Lower leg skin (tissue), 4 donors: Measurements from ENCODE around the gene ARL11. TPM values are rescaled to one million over a fixed set of nuclear protein-coding genes. Genes with fewer than 3 reads are reported as not detected.
"Not testable (repeated sequence)": the region's sequence is repeated elsewhere in the genome, so short reads cannot be mapped to it uniquely, and the experiment has no call there.

Experiments
- DNase-seq, 2 donors: peaks; one replicate each; pipeline ENCODE4 v3.0.0-alpha.2; 2019; ENCODE audit warnings: low spot score in 2 of 2
- H3K4me3 ChIP-seq: fragments of 200-600 bp; sonication (generic); 2 replicates; pipeline ENCODE4 v1.5.1; 2017; ENCODE audit warnings: mild to moderate bottlenecking, low read depth; ENCODE audit not compliant: poor library complexity, severe bottlenecking
- POLR2A ChIP-seq, 2 donors: fragments of 450-650 bp; IDR thresholded peaks; one replicate each; pipeline ENCODE4 v1.6.1; 2016 to 2017; ENCODE audit warnings: antibody characterized with exemption in 2 of 2, mild to moderate bottlenecking in 1 of 2, moderate library complexity in 1 of 2
- WGBS, 2 donors: methylation state at CpG; one replicate each; pipeline ENCODE4 v1.1.5; 2018; 5-methylcytosine and 5-hydroxymethylcytosine counted together
- intact Hi-C: fragments of 100-400 bp; cut with DNase I; formaldehyde crosslinking; loops from one replicate; pipeline ENCODE4 v1.15.0; 2023; ENCODE audit warnings: low total_unique reads
- total RNA-seq, 4 donors: library from RNA; depleted of rRNA; stranded (reverse); fragments of >200 nt; gene quantifications; one replicate each; pipeline ENCODE4 v1.1.0, GENCODE V29; 2016
- TF ChIP-seq, protein P1 (sequence below), 3 donors: fragments of 450-650 bp; IDR thresholded peaks; one replicate each; pipeline ENCODE4 v1.5.1; 2016; ENCODE audit warnings: antibody characterized with exemption in 3 of 3, mild to moderate bottlenecking in 3 of 3, moderate library complexity in 2 of 3

ARL11 gene
- total RNA-seq, 4 donors from 2014 or later: 0.19 to 0.51 TPM; not detected in 2

GRCh38 chr13:49586717-49587116 is 41.6 kb upstream of the ARL11 start:
- 78 to 82% methylated on average over 3 of the region's 3 CpGs for WGBS, 2 donors
- TF ChIP-seq POLR2A (IDR thresholded peaks at IDR 0.05): no peak
- TF ChIP-seq, protein P1, sequence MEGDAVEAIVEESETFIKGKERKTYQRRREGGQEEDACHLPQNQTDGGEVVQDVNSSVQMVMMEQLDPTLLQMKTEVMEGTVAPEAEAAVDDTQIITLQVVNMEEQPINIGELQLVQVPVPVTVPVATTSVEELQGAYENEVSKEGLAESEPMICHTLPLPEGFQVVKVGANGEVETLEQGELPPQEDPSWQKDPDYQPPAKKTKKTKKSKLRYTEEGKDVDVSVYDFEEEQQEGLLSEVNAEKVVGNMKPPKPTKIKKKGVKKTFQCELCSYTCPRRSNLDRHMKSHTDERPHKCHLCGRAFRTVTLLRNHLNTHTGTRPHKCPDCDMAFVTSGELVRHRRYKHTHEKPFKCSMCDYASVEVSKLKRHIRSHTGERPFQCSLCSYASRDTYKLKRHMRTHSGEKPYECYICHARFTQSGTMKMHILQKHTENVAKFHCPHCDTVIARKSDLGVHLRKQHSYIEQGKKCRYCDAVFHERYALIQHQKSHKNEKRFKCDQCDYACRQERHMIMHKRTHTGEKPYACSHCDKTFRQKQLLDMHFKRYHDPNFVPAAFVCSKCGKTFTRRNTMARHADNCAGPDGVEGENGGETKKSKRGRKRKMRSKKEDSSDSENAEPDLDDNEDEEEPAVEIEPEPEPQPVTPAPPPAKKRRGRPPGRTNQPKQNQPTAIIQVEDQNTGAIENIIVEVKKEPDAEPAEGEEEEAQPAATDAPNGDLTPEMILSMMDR (IDR thresholded peaks at IDR 0.05): no peak
- no peak for DNase-seq
- intact Hi-C loops: no loop called here
- H3K4me3 ChIP-seq: no peak overlapping the region

DNA sequence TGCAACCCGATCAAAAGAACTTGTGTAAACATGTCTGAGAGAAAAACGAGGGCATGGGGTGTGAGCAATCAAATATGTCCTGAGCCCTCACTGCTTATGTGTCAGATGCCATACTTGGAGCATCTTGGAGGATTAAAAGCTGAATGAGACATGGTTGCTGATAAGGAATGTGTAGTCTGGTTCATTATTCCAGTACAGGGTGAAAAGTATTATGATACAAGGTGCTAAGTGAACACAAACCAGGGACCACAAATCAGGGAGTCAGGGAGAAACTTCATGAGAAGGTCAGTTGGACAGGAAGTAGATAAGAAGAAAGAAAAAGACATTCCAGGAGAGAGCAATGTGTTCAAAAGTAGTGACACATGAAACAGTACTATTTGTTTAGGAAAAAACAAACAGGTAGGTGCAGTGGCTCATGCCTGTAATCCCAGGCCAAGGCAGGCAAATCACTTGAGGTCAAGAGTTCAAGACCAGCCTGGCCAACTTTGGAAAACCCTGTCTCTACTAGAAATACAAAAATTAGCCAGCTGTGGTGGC is 40.9 kb upstream of the ARL11 start:
- 27 to 47% methylated on average over 2 of the region's 2 CpGs for WGBS, 2 donors
- H3K4me3 ChIP-seq: no peak overlapping the region
- no peak for TF ChIP-seq POLR2A (IDR thresholded peaks at IDR 0.05)
- intact Hi-C loops: no loop called here
- DNase-seq: no peak

- intact Hi-C loops, DNase-seq, H3K4me3 ChIP-seq: not testable (repeated sequence)
- WGBS, 2 donors: 82 to 89% methylated on average over 3 of the region's 3 CpGs
These were observed 37.6 kb upstream of the ARL11 start for GRCh38 chr13:49590714-49591113.

GRCh38 chr13:49593876-49594275 is 34.4 kb upstream of the ARL11 start:
- H3K4me3 ChIP-seq, intact Hi-C loops, DNase-seq: not testable (repeated sequence)
- 100% methylated on average over 2 of the region's 4 CpGs; no CpG with 5 or more reads in 1 of the 2 donors for WGBS, 2 donors

DNA sequence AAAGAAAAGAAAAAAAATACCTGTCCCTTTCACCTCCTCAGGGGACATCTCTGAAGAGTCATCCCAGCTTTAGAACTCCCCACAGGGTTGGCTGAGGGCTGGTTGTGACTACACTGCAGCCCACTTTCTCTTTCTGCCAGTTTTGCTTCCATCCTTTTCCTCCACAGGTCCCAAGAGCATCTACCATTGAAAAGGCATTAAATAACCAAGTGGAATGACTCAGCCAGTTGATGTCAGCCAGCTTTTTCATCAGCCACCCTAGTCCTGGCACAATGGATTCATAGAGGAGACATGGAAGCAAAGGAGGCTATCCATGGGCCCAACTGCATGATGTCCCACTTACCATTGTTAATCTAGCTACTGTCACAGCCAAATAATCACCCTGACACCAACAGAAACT is 33.7 kb upstream of the ARL11 start:
- intact Hi-C loops: no loop called here
- H3K4me3 ChIP-seq: no peak overlapping the region
- DNase-seq: no peak
- TF ChIP-seq, protein P1 (IDR thresholded peaks at IDR 0.05): no peak
- TF ChIP-seq POLR2A (IDR thresholded peaks at IDR 0.05): no peak

DNA sequence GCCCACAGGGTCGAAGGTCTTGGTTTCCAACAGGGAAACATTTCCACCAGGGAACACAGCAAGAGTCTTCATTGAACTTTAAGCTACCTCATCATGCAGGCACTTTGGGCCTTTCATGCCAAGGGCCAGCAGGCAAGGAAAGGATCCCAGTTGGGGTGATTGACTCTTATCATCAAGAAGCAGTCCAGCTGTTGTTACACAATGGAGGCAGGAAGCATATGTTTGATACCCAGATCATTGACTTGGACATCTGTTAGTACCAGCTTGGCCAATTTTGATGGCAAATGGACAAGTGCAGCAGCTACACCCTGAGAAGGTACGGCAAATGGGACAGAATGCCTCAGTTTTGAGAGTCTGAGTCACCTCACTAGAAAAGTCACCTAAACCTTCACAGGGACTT is 32.1 kb upstream of the ARL11 start:
- WGBS, 2 donors: 64 to 65% methylated on average over 2 of the region's 2 CpGs
- DNase-seq: no peak
- no peak overlapping the region for H3K4me3 ChIP-seq
- intact Hi-C loops: no loop called here
- TF ChIP-seq POLR2A (IDR thresholded peaks at IDR 0.05): no peak
- TF ChIP-seq, protein P1 (IDR thresholded peaks at IDR 0.05): no peak

DNA sequence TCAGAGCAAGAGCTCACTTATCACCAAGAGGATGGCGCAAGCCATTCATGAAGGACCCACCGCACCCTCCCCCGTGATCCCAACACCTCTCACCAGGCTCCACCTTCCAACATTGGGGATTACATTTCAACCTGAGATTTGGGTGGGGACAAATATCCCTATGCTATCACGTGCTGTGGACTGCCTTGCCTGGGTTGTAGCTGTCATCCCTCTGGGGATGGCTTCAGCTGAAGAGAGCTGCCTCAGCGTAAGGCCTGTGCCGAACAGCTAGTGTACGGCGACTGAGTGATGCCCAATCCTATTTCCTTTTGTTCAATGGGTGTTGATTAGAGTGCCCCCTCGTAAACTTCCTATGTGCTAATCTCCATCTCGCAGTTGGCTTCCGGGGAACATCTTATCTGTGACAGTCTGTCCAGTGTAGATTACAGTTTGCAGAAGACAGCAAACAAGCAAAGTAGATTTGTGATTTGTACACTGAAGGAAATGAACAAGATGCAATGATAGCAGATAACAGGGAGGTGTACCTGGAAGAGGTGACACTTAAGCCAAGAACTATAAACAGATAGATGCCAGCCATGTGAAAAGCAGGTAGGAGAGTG is 31.2 kb upstream of the ARL11 start:
- H3K4me3 ChIP-seq: no peak overlapping the region
- intact Hi-C loops: no loop called here
- no peak for DNase-seq
- TF ChIP-seq POLR2A (IDR thresholded peaks at IDR 0.05): no peak
- TF ChIP-seq, protein P1 (IDR thresholded peaks at IDR 0.05): no peak
- 86 to 89% methylated on average over 11 of the region's 11 CpGs for whole genome bisulfite sequencing, 2 donors
